SK-N-MC (cell line): ENCODE results near the gene DTD1.

Experiments
- EZH2 ChIP-seq: fragments of 200-600 bp; sonication (generic); IDR thresholded peaks from one replicate; pipeline ENCODE4 v1.6.1; 2017; ENCODE audit warnings: antibody characterized with exemption
- POLR2AphosphoS5 ChIP-seq: IDR thresholded peaks from 2 replicates; pipeline ENCODE4 v1.6.1; 2012; ENCODE audit warnings: mild to moderate bottlenecking, low read depth, low read length, borderline replicate concordance

DNA sequence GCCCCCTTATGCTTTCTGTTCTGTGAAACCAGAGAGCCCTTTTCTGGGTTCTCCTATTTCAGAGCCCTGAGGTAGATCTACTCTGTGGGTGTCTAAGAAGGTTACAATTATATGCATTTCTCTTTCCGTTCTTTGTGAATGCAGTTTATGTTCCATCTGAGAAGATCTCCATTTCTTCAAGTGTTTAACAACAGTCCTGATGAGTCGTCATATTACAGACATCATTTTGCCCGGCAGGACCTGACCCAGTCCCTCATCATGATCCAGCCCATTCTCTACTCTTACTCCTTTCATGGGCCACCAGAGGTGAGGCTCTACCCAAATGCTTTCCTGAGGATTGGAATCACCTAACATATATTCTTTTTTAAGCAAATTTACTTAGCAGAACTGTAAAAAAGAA is 39.4 kb upstream of the DTD1 start:
- no peak for TF ChIP-seq POLR2AphosphoS5
- TF ChIP-seq EZH2, result no peak
